Heart left ventricle (tissue), 16 donors: ENCODE measurements around the gene DLD. TPM values are rescaled to one million over a fixed set of nuclear protein-coding genes. Genes with fewer than 3 reads are reported as not detected.
A peak's percentile ranks its signal among the peaks of the same experiment; 100 is the strongest.

Experiments used
- ATAC-seq, 4 donors: fragments of 200-7000 bp; cut with Tn5 transposase; one replicate each; pipeline ENCODE4 v1.9.1; 2020 to 2022; ENCODE audit warnings: moderate library complexity in 4 of 4, mild to moderate bottlenecking in 3 of 4, moderate number of reproducible peaks in 1 of 4
- DNase-seq, 5 donors: peaks; one replicate each; pipeline ENCODE4 v3.0.0-alpha.2; 2020
- H3K27ac ChIP-seq, 12 donors: fragments of 200-600 bp; sonication (generic) in 4 of 12; one replicate each; pipeline versions ENCODE4 v1.5.0 to v1.8.0; 2016 to 2022; ENCODE audit warnings: mild to moderate bottlenecking in 2 of 12
- H3K27me3 ChIP-seq, 9 donors: fragments of 200-600 bp; sonication (generic) in 2 of 9; one replicate each; pipeline versions ENCODE4 v1.5.1 to v1.8.0; 2016 to 2022; ENCODE audit warnings: mild to moderate bottlenecking in 3 of 9
- H3K36me3 ChIP-seq, 9 donors: fragments of 200-600 bp; sonication (generic) in 2 of 9; one replicate each; pipeline versions ENCODE4 v1.5.0 to v1.8.0; 2018 to 2022; ENCODE audit warnings: mild to moderate bottlenecking in 2 of 9
- H3K4me1 ChIP-seq, 12 donors: fragments of 200-600 bp; sonication (generic) in 4 of 12; one replicate each; pipeline versions ENCODE4 v1.5.0 to v1.8.0; 2016 to 2022; ENCODE audit warnings: mild to moderate bottlenecking in 3 of 12
- H3K4me3 ChIP-seq, 12 donors: fragments of 200-600 bp; sonication (generic) in 4 of 12; one replicate each; pipeline versions ENCODE4 v1.5.0 to v1.8.0; 2017 to 2022; ENCODE audit warnings: mild to moderate bottlenecking in 9 of 12, moderate library complexity in 4 of 12
- H3K9me3 ChIP-seq, 12 donors: fragments of 200-600 bp; sonication (generic) in 4 of 12; one replicate each; pipeline versions ENCODE4 v1.5.0 to v1.8.0; 2016 to 2022; ENCODE audit warnings: mild to moderate bottlenecking in 1 of 12
- CTCF ChIP-seq, 12 donors: fragments of 200-600 bp; sonication (generic) in 4 of 12; IDR thresholded peaks; one replicate each; pipeline versions ENCODE4 v1.5.0 to v1.8.0; 2018 to 2022; ENCODE audit warnings: antibody characterized with exemption in 12 of 12, mild to moderate bottlenecking in 5 of 12
- POLR2A ChIP-seq, 2 donors: fragments of 450-650 bp; IDR thresholded peaks; one replicate each; pipeline ENCODE4 v1.6.1; 2017; ENCODE audit warnings: antibody characterized with exemption in 2 of 2, mild to moderate bottlenecking in 2 of 2, moderate library complexity in 2 of 2
- WGBS, 4 donors: extraction: QIAGEN DNeasy Blood & Tissue Kit in 2 of 4; methylation state at CpG; one replicate each; pipeline versions ENCODE4 v1.1.5 to v1.1.7; 2013 to 2018; 5-methylcytosine and 5-hydroxymethylcytosine counted together
- intact Hi-C, 10 donors: fragments of 100-400 bp; cut with DNase I; formaldehyde crosslinking; loops; one replicate each; pipeline versions ENCODE4 v1.11.1 to v1.14.2; 2022
- polyA plus RNA-seq, 2 donors: library from polyadenylated mRNA; stranded (reverse); fragments of 200-250 nt; gene quantifications; one replicate each; pipeline ENCODE4 v1.2.3, GENCODE V29; 2013
- total RNA-seq, 9 donors: library from RNA; depleted of rRNA in 2 of 9; stranded (reverse); fragments of >200 nt in 2 of 9; fragmentation: NEBNext Ultra II Directional in 3 of 9; extraction: Animal tissue kit (Norgen Biotek cat#: 25700) in 3 of 9; gene quantifications; one replicate each; pipeline versions ENCODE4 v1.1.0 to v1.2.4, GENCODE V29; 2016 to 2023
- donor health status: ischemic (EF 13 %, LVEDD 7.1; RV severe dilation, severe dysfunction).
- donor health status: healthy with polysubstance abuse.
- donor health status: DM: no; HTN: yes; CAD: no.
- donor health status: DM: no; HTN: no; CAD: no.
- donor health status: ischemic (EF 25% LVEDD 6.9; RV normal size, moderate dysfunction).
- donor health status: ischemic (EF 25% LVEDD 5.7; RV mildly dilated, moderate dysfunction).
- donor health status: healthy.
- donor health status: DM: yes; HTN: yes; CAD: no.
- donor health status: ischemic (EF 35%, LVEDD 5.7; RV mildly dilated, moderate dysfunction).
- donor health status: nonischemic (EF 11% LVEDD 7.7; RV severe dilation, severe dysfunction).
- donor health status: DM: yes; HTN: yes; CAD: no.
- donor health status: PGD.
- donor health status: ischemic (EF 29% LVEDD 5.4; RV normal size, mild dysfunction).
- donor health status: nonischemic (EF 23%, LVEDD 6.1; RV moderate dilation, normal function).

DLD gene
- total and polyA plus RNA-seq, 11 donors: 55.3 to 426 (median 276) TPM

- peaks cover 0 to 59% (median 42%) of the 10 kb centered on the region in 12 donors for H3K4me1 ChIP-seq
- intact Hi-C loops: loop anchor here in 3 of 10 donors (2.0 to 5.0 kb wide), 3 partner anchors 35 to 45 kb away; partner anchors contain the start of gene LAMB1 (in 1 of the 3)
These were observed 76.4 kb downstream of the DLD start for GRCh38 chr7:107967420-107967819.

GRCh38 chr7:107968449-107968848, 77.5 kb downstream of the DLD start:
- DNase-seq (no peak), ATAC-seq (no peak)
- intact Hi-C loops: loop anchor here in 1 of 10 donors (5.0 kb wide), 1 partner anchor 34 kb away; the partner anchor contains the start of gene LAMB1
- Histone ChIP-seq H3K9me3 (no peaks in the 10 kb centered on the region), H3K4me3 (no peak overlapping the region), H3K27me3 (no peaks in the 10 kb centered on the region), H3K27ac (peak overlapping the region in 3 of 12 donors; percentile 9 to 65 (median 14)), H3K4me1 (peaks cover 0 to 69% (median 52%) of the 10 kb centered on the region in 12 donors), H3K36me3 (peaks cover 0 to 71% (median 30%) of the 10 kb centered on the region in 9 donors)
- WGBS, 4 donors: 73 to 82% (median 75%) methylated on average over 3 of the region's 3 CpGs
- no peak for TF ChIP-seq POLR2A (IDR thresholded peaks at IDR 0.05)
- TF ChIP-seq CTCF (IDR thresholded peaks at IDR 0.05): no peak

More at GRCh38 chr7:107967420-107967819, 76.4 kb downstream of the DLD start:
- no peak for TF ChIP-seq CTCF (IDR thresholded peaks at IDR 0.05)
- no peak for TF ChIP-seq POLR2A (IDR thresholded peaks at IDR 0.05)
- H3K27me3 ChIP-seq: no peaks in the 10 kb centered on the region
- H3K27ac ChIP-seq: peak overlapping the region in 11 of 12 donors; percentile 6 to 84 (median 67)
- DNase-seq: no peak
- peaks cover 0 to 71% (median 41%) of the 10 kb centered on the region in 9 donors for H3K36me3 ChIP-seq
- WGBS, 4 donors: 71 to 77% (median 75%) methylated on average over 4 of the region's 4 CpGs
- no peaks in the 10 kb centered on the region for H3K9me3 ChIP-seq
- ATAC-seq: no peak
- H3K4me3 ChIP-seq: no peak overlapping the region

DNA sequence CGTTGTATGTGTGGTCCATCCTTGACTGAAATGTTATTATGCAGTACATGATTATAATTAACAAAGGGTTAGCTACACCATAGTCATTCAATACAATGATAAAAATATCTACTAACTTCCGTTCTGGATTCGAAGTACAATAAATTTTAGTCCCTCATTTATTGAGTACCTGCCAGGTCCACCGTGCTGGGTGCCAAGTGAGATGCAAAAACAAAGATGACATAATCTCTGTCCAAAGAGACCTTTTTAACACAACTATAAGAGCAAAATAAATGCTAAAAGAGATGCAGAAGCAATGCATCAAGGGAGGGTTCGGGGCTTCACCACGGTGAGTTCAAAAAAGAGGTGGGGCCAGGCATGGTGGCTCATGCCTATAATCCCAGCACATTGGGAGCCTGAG, 78.9 kb downstream of the DLD start:
- peaks cover 0 to 81% (median 60%) of the 10 kb centered on the region in 12 donors for H3K4me1 ChIP-seq
- H3K36me3 ChIP-seq: peaks cover 0 to 69% (median 24%) of the 10 kb centered on the region in 9 donors
- DNase-seq: peak in 4 of 5 donors; percentile 31 to 60 (median 39)
- peak overlapping the region in 8 of 12 donors; percentile 37 to 92 (median 73) for H3K27ac ChIP-seq
- no peak for TF ChIP-seq CTCF (IDR thresholded peaks at IDR 0.05)
- no peak for TF ChIP-seq POLR2A (IDR thresholded peaks at IDR 0.05)
- H3K9me3 ChIP-seq: no peaks in the 10 kb centered on the region
- 37 to 44% (median 39%) methylated on average over 6 of the region's 6 CpGs for WGBS, 4 donors
- intact Hi-C loops: loop anchor here in 1 of 10 donors (5.0 kb wide), 1 partner anchor 32 kb away; the partner anchor contains the start of gene LAMB1
- H3K4me3 ChIP-seq: no peak overlapping the region
- no peaks in the 10 kb centered on the region for H3K27me3 ChIP-seq
- ATAC-seq: no peak

Other genes starting within 250 kb of the DLD start
- gene SLC26A4, start 230.4 kb upstream of the DLD start, total RNA-seq: 1 to 10 TPM in 3 of 9 donors, under 1 TPM in 6; 0.19 to 1.8 (median 0.45) TPM
- under 1 TPM; 0.21 to 0.30 TPM for gene SLC26A4, start 230.4 kb upstream of the DLD start, polyA plus RNA-seq
- gene CBLL1, start 147.0 kb upstream of the DLD start, total RNA-seq: 10 to 100 TPM; 17.1 to 39.8 (median 24.3) TPM
- 10 to 100 TPM in 1 of 2 donors, 1 to 10 TPM in 1; 5.0 to 11.3 TPM for gene CBLL1, start 147.0 kb upstream of the DLD start, polyA plus RNA-seq
- under 1 TPM in 1 of 9 donors, not detected in 8; 0.35 TPM for gene SLC26A3, start 88.0 kb upstream of the DLD start, total RNA-seq
- under 1 TPM in 1 of 2 donors, not detected in 1; 0.10 TPM for gene SLC26A3, start 88.0 kb upstream of the DLD start, polyA plus RNA-seq
- 100 to 1,000 TPM in 2 of 9 donors, 10 to 100 TPM in 7; 29.1 to 121 (median 58.0) TPM for gene LAMB1, start 112.0 kb downstream of the DLD start, total RNA-seq
- 10 to 100 TPM; 51.6 to 53.2 TPM for gene LAMB1, start 112.0 kb downstream of the DLD start, polyA plus RNA-seq
- gene LAMB4, start 239.2 kb downstream of the DLD start, total RNA-seq: under 1 TPM in 5 of 9 donors, not detected in 4; 0.20 to 0.31 (median 0.26) TPM
- under 1 TPM; 0.19 to 0.29 TPM for gene LAMB4, start 239.2 kb downstream of the DLD start, polyA plus RNA-seq